Activated naive CD4-positive, alpha-beta T cell treated with anti-CD3 and anti-CD28 coated beads for 36 hours (primary cell): ENCODE measurements around the gene TMEM31. TPM values are rescaled to one million over a fixed set of nuclear protein-coding genes. Genes with fewer than 3 reads are reported as not detected.
"Not testable (repeated sequence)": the region's sequence is repeated elsewhere in the genome, so short reads cannot be mapped to it uniquely, and the experiment has no call there.

ENCODE experiments used
- CTCF ChIA-PET: fragments of 350-600 bp; sonication (Branson Sonifier 250); formaldehyde crosslinking; loops from one replicate; lab custom pipeline; 2021; ENCODE audit warnings: antibody characterized with exemption; lab: Charles Lee
- DNase-seq: peaks from one replicate; pipeline ENCODE4 v3.0.0-alpha.2; 2020
- H3K27ac Mint-ChIP-seq: one replicate; pipeline ENCODE4 v1.8.0; 2021; ENCODE audit warnings: mild to moderate bottlenecking, mixed read lengths
- H3K27me3 Mint-ChIP-seq: one replicate; pipeline ENCODE4 v1.8.0; 2021; ENCODE audit warnings: low read depth, mixed read lengths
- H3K36me3 Mint-ChIP-seq: one replicate; pipeline ENCODE4 v1.8.0; 2021; ENCODE audit warnings: low read depth, mixed read lengths
- H3K4me1 Mint-ChIP-seq: one replicate; pipeline ENCODE4 v1.8.0; 2021; ENCODE audit warnings: low read depth, mixed read lengths
- H3K4me3 Mint-ChIP-seq: one replicate; pipeline ENCODE4 v1.8.0; 2021; ENCODE audit warnings: mild to moderate bottlenecking, moderate library complexity, mixed read lengths
- H3K9me3 Mint-ChIP-seq: one replicate; pipeline ENCODE4 v1.8.0; 2021; ENCODE audit warnings: mixed read lengths
- intact Hi-C: fragments of 100-400 bp; cut with micrococcal nuclease; formaldehyde crosslinking; loops from one replicate; pipeline ENCODE4 v1.15.1; 2023
- total RNA-seq, 2 experiments: library from RNA; stranded (reverse); gene quantifications; one replicate each; pipeline ENCODE4 v1.2.3, GENCODE V29; 2021

The TMEM31 gene
- total RNA-seq, 2 experiments from 2014 or later: 0.31 TPM; not detected in 1

GRCh38 chrX:103730147-103730795 is 19.6 kb downstream of the TMEM31 start:
- CTCF ChIA-PET: interaction anchor here (0.6 to 0.9 kb wide), 2 partner anchors 20 to 240 kb away, joined by 3 read pairs; partner anchors contain the start of gene TMEM31
- H3K36me3 Mint-ChIP-seq: no peaks in the 10 kb centered on the region
- H3K9me3 Mint-ChIP-seq: no peaks in the 10 kb centered on the region
- intact Hi-C loops: no loop called here
- DNase-seq: no peak
- H3K4me3 Mint-ChIP-seq: no peak overlapping the region
- peaks cover 6% of the 10 kb centered on the region for H3K4me1 Mint-ChIP-seq
- H3K27me3 Mint-ChIP-seq: peaks cover 3% of the 10 kb centered on the region
- H3K27ac Mint-ChIP-seq: no peak overlapping the region

- intact Hi-C loops: no loop called here
- Mint-ChIP-seq H3K27ac (no peak overlapping the region), H3K36me3 (no peaks in the 10 kb centered on the region), H3K4me1 (peaks cover 6% of the 10 kb centered on the region), H3K27me3 (peaks cover 3% of the 10 kb centered on the region), H3K4me3 (no peak overlapping the region), H3K9me3 (no peaks in the 10 kb centered on the region)
- CTCF ChIA-PET: no interaction called here
- no peak for DNase-seq
Measured at GRCh38 chrX:103730796-103731493, 20.2 kb downstream of the TMEM31 start.

GRCh38 chrX:103733017-103733416 is 22.3 kb downstream of the TMEM31 start:
- DNase-seq: no peak
- CTCF ChIA-PET: no interaction called here
- Mint-ChIP-seq H3K4me1 (peaks cover 6% of the 10 kb centered on the region), H3K27me3 (peaks cover 3% of the 10 kb centered on the region), H3K27ac (no peak overlapping the region), H3K36me3 (no peaks in the 10 kb centered on the region), H3K4me3 (no peak overlapping the region), H3K9me3 (no peaks in the 10 kb centered on the region)
- intact Hi-C loops: no loop called here

GRCh38 chrX:103734125-103734760 is 23.5 kb downstream of the TMEM31 start:
- Mint-ChIP-seq H3K9me3 (no peaks in the 10 kb centered on the region), H3K27me3 (peaks cover 3% of the 10 kb centered on the region), H3K27ac (no peak overlapping the region), H3K36me3 (no peaks in the 10 kb centered on the region), H3K4me1 (peaks cover 6% of the 10 kb centered on the region), H3K4me3 (no peak overlapping the region)
- CTCF ChIA-PET: no interaction called here
- DNase-seq: no peak
- intact Hi-C loops: no loop called here

GRCh38 chrX:103737696-103738095 is 27.0 kb downstream of the TMEM31 start:
- Mint-ChIP-seq H3K9me3 (no peaks in the 10 kb centered on the region), H3K4me3 (no peak overlapping the region), H3K36me3 (no peaks in the 10 kb centered on the region), H3K27me3 (no peaks in the 10 kb centered on the region), H3K4me1 (no peaks in the 10 kb centered on the region), H3K27ac (no peak overlapping the region)
- intact Hi-C loops: no loop called here
- CTCF ChIA-PET: no interaction called here
- DNase-seq: no peak

GRCh38 chrX:103739421-103739820 is 28.7 kb downstream of the TMEM31 start:
- H3K27ac Mint-ChIP-seq: no peak overlapping the region
- CTCF ChIA-PET: interaction anchor here (0.6 kb wide), 1 partner anchor 124 kb away, joined by 3 read pairs; no protein-coding TSS in a partner anchor
- no peak overlapping the region for H3K4me3 Mint-ChIP-seq
- H3K27me3 Mint-ChIP-seq: no peaks in the 10 kb centered on the region
- intact Hi-C loops: no loop called here
- no peaks in the 10 kb centered on the region for H3K9me3 Mint-ChIP-seq
- DNase-seq: no peak
- no peaks in the 10 kb centered on the region for H3K4me1 Mint-ChIP-seq
- H3K36me3 Mint-ChIP-seq: no peaks in the 10 kb centered on the region

- Mint-ChIP-seq H3K9me3 (no peaks in the 10 kb centered on the region), H3K27ac (no peak overlapping the region), H3K27me3 (no peaks in the 10 kb centered on the region), H3K36me3 (no peaks in the 10 kb centered on the region), H3K4me1 (no peaks in the 10 kb centered on the region), H3K4me3 (no peak overlapping the region)
- CTCF ChIA-PET: no interaction called here
- no peak for DNase-seq
- intact Hi-C loops: no loop called here
Measured at GRCh38 chrX:103741879-103742278, 31.2 kb downstream of the TMEM31 start.

- Mint-ChIP-seq H3K9me3 (no peaks in the 10 kb centered on the region), H3K4me1 (no peaks in the 10 kb centered on the region), H3K4me3 (no peak overlapping the region), H3K27me3 (no peaks in the 10 kb centered on the region), H3K36me3 (no peaks in the 10 kb centered on the region), H3K27ac (no peak overlapping the region)
- DNase-seq: no peak
- intact Hi-C loops: no loop called here
- CTCF ChIA-PET: no interaction called here
Measured at GRCh38 chrX:103742339-103742738, 31.6 kb downstream of the TMEM31 start.

- H3K9me3 Mint-ChIP-seq: no peaks in the 10 kb centered on the region
- CTCF ChIA-PET: no interaction called here
- H3K27ac Mint-ChIP-seq: no peak overlapping the region
- intact Hi-C loops: no loop called here
- no peaks in the 10 kb centered on the region for H3K36me3 Mint-ChIP-seq
- H3K27me3 Mint-ChIP-seq: no peaks in the 10 kb centered on the region
- DNase-seq: no peak
- H3K4me1 Mint-ChIP-seq: no peaks in the 10 kb centered on the region
- no peak overlapping the region for H3K4me3 Mint-ChIP-seq
Measured at GRCh38 chrX:103747163-103747562, 36.5 kb downstream of the TMEM31 start.

- no peak for DNase-seq
- intact Hi-C loops: no loop called here
- CTCF ChIA-PET: no interaction called here
- no peak overlapping the region for H3K27ac Mint-ChIP-seq
- H3K27me3 Mint-ChIP-seq: no peaks in the 10 kb centered on the region
- no peak overlapping the region for H3K4me3 Mint-ChIP-seq
- H3K4me1 Mint-ChIP-seq: no peaks in the 10 kb centered on the region
- H3K9me3 Mint-ChIP-seq: peaks cover 5% of the 10 kb centered on the region
- H3K36me3 Mint-ChIP-seq: no peaks in the 10 kb centered on the region
Measured at GRCh38 chrX:103754401-103754800, 43.7 kb downstream of the TMEM31 start.

GRCh38 chrX:103756736-103757135 is 46.0 kb downstream of the TMEM31 start:
- Mint-ChIP-seq H3K9me3 (peaks cover 5% of the 10 kb centered on the region), H3K27ac (no peak overlapping the region), H3K4me3 (no peak overlapping the region), H3K36me3 (no peaks in the 10 kb centered on the region), H3K4me1 (no peaks in the 10 kb centered on the region), H3K27me3 (no peaks in the 10 kb centered on the region)
- CTCF ChIA-PET: no interaction called here
- DNase-seq: no peak
- intact Hi-C loops: no loop called here

- DNase-seq: no peak
- Mint-ChIP-seq H3K27me3 (no peaks in the 10 kb centered on the region), H3K9me3 (peaks cover 5% of the 10 kb centered on the region), H3K27ac (no peak overlapping the region), H3K36me3 (no peaks in the 10 kb centered on the region), H3K4me3 (no peak overlapping the region), H3K4me1 (no peaks in the 10 kb centered on the region)
- intact Hi-C loops: no loop called here
- CTCF ChIA-PET: no interaction called here
Measured at GRCh38 chrX:103758555-103758954, 47.8 kb downstream of the TMEM31 start.

- H3K27me3 Mint-ChIP-seq, H3K27ac Mint-ChIP-seq: not testable (repeated sequence)
Measured at GRCh38 chrX:103763541-103763940, 52.8 kb downstream of the TMEM31 start.

More at GRCh38 chrX:103763541-103763940, 52.8 kb downstream of the TMEM31 start:
- H3K36me3 Mint-ChIP-seq, H3K9me3 Mint-ChIP-seq, DNase-seq, H3K4me1 Mint-ChIP-seq, intact Hi-C loops, H3K4me3 Mint-ChIP-seq, CTCF ChIA-PET: not testable (repeated sequence)
